GM12878 (cell line): ENCODE measurements around the gene CNOT8.

Experiments used
- EZH2 ChIP-seq: IDR thresholded peaks from 2 replicates; pipeline ENCODE4 v1.6.1; 2012; ENCODE audit warnings: low read depth, mild to moderate bottlenecking, control low read depth, inconsistent platforms, low read length, borderline replicate concordance; ENCODE audit not compliant: control insufficient read depth
- FOS ChIP-seq: IDR thresholded peaks from 3 replicates; pipeline ENCODE4 v1.6.1; 2011; ENCODE audit warnings: borderline replicate concordance; ENCODE audit not compliant: insufficient read length; ENCODE audit errors: extremely low read depth
- IKZF1 ChIP-seq: fragments of 450-650 bp; conservative IDR thresholded peaks from 2 replicates; pipeline ENCODE4 v1.6.1; 2017; ENCODE audit warnings: antibody characterized with exemption, mild to moderate bottlenecking
- NFIC ChIP-seq: IDR thresholded peaks from 2 replicates; pipeline ENCODE4 v1.6.1; 2012; ENCODE audit warnings: low read depth, mild to moderate bottlenecking, inconsistent platforms, low read length, moderate library complexity
- NR2F1 ChIP-seq: fragments of 450-650 bp; conservative IDR thresholded peaks from 2 replicates; pipeline ENCODE4 v1.6.1; 2017; ENCODE audit warnings: mild to moderate bottlenecking
- PAX8 ChIP-seq: fragments of 450-650 bp; IDR thresholded peaks from 2 replicates; pipeline ENCODE4 v1.6.1; 2017; ENCODE audit warnings: mild to moderate bottlenecking, moderate library complexity
- POLR2AphosphoS5 ChIP-seq: IDR thresholded peaks from 2 replicates; pipeline ENCODE4 v1.6.1; 2011; ENCODE audit warnings: mild to moderate bottlenecking, low read length, inconsistent platforms
- RELA ChIP-seq: fragments of 450-650 bp; IDR thresholded peaks from 2 replicates; pipeline ENCODE4 v1.8.0; 2014; ENCODE audit warnings: borderline replicate concordance; ENCODE audit not compliant: partially characterized antibody
- SIN3A ChIP-seq: IDR thresholded peaks from 2 replicates; pipeline ENCODE4 v1.6.1; 2012; ENCODE audit warnings: low read depth, low read length, improper control_type of control experiment
- TAF1 ChIP-seq: IDR thresholded peaks from 2 replicates; pipeline ENCODE4 v1.6.1; 2011; ENCODE audit warnings: mild to moderate bottlenecking, low read depth, low read length, borderline replicate concordance
- TF ChIP-seq, protein P1 (sequence below): IDR thresholded peaks from 2 replicates; pipeline ENCODE4 v1.6.1; 2012; ENCODE audit warnings: low read length, inconsistent platforms
- TF ChIP-seq, protein P2 (sequence below), 3 experiments: IDR thresholded peaks in 2 of 3; conservative IDR thresholded peaks in 1 of 3; 2 replicates each; pipeline ENCODE4 v1.5.1; 2011; ENCODE audit warnings: low read depth in 3 of 3, low read length in 3 of 3, mild to moderate bottlenecking in 3 of 3, control low read depth in 2 of 3, moderate library complexity in 2 of 3, inconsistent platforms in 1 of 3, mixed read lengths in 1 of 3; ENCODE audit not compliant: control insufficient read depth in 2 of 3, insufficient read depth in 1 of 3; ENCODE audit errors: extremely low read depth in 1 of 3
- TF ChIP-seq, protein P3 (sequence below): fragments of 450-650 bp; IDR thresholded peaks from 2 replicates; pipeline ENCODE4 v1.6.1; 2017; ENCODE audit warnings: mild to moderate bottlenecking, moderate library complexity

DNA sequence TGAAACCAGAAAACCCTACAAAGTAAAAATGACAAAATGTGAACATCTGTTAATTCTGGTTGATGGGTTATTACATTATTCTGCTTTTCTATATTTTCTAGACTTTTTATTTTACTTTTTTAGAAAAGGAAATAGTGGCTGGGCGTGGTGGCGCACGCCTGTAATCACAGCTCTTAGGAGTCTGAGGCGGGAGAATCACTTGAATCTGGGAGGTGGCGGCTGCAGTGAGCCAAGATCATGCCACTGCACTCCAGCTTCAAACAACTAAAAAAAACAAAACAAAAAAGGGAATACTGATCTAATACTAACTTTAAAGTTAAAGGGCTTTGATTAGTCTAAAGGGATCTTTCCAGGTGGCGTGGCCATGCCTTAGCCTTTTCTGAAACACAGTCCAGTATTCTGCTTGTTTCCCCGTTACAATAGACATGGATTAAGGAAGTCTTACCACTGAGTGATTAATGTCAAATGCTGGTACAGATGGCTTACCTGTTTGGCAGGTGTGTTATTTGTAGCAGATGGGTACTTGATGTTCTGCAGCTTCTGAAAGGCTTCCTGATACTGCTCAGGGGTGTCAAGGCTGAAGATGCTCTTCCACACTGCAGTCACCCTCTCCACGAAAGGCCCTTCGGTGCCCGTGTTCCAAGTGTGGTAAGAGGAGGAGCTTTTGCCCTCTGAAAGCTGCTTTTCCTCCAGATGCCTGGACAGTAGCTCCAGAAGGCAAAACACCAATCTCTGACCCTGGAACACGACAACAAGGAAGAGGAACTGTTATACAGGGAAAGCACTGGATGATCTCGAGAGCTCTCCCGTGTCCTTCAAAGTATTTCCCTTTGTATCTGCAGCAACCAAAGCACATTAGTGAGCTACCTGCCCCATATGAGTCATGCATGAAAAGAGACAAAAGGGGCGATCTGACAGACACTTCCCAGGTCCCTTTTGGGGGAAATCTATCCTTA lies 37.5 kb downstream of the CNOT8 start:
- no peak for TF ChIP-seq EZH2
- TF ChIP-seq FOS = no peak
- no peak for TF ChIP-seq NR2F1
- TF ChIP-seq RELA = no peak
- TF ChIP-seq, protein P1, sequence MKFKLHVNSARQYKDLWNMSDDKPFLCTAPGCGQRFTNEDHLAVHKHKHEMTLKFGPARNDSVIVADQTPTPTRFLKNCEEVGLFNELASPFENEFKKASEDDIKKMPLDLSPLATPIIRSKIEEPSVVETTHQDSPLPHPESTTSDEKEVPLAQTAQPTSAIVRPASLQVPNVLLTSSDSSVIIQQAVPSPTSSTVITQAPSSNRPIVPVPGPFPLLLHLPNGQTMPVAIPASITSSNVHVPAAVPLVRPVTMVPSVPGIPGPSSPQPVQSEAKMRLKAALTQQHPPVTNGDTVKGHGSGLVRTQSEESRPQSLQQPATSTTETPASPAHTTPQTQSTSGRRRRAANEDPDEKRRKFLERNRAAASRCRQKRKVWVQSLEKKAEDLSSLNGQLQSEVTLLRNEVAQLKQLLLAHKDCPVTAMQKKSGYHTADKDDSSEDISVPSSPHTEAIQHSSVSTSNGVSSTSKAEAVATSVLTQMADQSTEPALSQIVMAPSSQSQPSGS = no peak
- TF ChIP-seq POLR2AphosphoS5 = no peak
- TF ChIP-seq SIN3A = no peak
- TF ChIP-seq PAX8 = no peak
- no peak for TF ChIP-seq NFIC
- no peak for TF ChIP-seq IKZF1
- TF ChIP-seq, protein P2, sequence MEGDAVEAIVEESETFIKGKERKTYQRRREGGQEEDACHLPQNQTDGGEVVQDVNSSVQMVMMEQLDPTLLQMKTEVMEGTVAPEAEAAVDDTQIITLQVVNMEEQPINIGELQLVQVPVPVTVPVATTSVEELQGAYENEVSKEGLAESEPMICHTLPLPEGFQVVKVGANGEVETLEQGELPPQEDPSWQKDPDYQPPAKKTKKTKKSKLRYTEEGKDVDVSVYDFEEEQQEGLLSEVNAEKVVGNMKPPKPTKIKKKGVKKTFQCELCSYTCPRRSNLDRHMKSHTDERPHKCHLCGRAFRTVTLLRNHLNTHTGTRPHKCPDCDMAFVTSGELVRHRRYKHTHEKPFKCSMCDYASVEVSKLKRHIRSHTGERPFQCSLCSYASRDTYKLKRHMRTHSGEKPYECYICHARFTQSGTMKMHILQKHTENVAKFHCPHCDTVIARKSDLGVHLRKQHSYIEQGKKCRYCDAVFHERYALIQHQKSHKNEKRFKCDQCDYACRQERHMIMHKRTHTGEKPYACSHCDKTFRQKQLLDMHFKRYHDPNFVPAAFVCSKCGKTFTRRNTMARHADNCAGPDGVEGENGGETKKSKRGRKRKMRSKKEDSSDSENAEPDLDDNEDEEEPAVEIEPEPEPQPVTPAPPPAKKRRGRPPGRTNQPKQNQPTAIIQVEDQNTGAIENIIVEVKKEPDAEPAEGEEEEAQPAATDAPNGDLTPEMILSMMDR (IDR thresholded peaks at IDR 0.05 in 2 of 3, conservative IDR thresholded peaks at IDR 0.05 in 1 of 3; ENCODE audit: control insufficient read depth in 2 of 3, extremely low read depth in 1 of 3, insufficient read depth in 1 of 3, low read depth in 3 of 3, low read length in 3 of 3) = no peak
- TF ChIP-seq TAF1 = no peak
- TF ChIP-seq, protein P3, sequence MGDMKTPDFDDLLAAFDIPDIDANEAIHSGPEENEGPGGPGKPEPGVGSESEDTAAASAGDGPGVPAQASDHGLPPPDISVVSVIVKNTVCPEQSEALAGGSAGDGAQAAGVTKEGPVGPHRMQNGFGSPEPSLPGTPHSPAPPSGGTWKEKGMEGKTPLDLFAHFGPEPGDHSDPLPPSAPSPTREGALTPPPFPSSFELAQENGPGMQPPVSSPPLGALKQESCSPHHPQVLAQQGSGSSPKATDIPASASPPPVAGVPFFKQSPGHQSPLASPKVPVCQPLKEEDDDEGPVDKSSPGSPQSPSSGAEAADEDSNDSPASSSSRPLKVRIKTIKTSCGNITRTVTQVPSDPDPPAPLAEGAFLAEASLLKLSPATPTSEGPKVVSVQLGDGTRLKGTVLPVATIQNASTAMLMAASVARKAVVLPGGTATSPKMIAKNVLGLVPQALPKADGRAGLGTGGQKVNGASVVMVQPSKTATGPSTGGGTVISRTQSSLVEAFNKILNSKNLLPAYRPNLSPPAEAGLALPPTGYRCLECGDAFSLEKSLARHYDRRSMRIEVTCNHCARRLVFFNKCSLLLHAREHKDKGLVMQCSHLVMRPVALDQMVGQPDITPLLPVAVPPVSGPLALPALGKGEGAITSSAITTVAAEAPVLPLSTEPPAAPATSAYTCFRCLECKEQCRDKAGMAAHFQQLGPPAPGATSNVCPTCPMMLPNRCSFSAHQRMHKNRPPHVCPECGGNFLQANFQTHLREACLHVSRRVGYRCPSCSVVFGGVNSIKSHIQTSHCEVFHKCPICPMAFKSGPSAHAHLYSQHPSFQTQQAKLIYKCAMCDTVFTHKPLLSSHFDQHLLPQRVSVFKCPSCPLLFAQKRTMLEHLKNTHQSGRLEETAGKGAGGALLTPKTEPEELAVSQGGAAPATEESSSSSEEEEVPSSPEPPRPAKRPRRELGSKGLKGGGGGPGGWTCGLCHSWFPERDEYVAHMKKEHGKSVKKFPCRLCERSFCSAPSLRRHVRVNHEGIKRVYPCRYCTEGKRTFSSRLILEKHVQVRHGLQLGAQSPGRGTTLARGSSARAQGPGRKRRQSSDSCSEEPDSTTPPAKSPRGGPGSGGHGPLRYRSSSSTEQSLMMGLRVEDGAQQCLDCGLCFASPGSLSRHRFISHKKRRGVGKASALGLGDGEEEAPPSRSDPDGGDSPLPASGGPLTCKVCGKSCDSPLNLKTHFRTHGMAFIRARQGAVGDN = no peak
